NOMO-1 (cell line): Measurements from ENCODE around the gene LRRC38.
"Not testable (repeated sequence)": the region's sequence is repeated elsewhere in the genome, so short reads cannot be mapped to it uniquely, and the experiment has no call there.

Source experiments
- DNase-seq, 2 experiments: peaks; one replicate each; lab custom pipeline; 2025; ENCODE audit not compliant: unreplicated experiment in 2 of 2; lab: John Stamatoyannopoulos, UW

LRRC38 gene, protein sequence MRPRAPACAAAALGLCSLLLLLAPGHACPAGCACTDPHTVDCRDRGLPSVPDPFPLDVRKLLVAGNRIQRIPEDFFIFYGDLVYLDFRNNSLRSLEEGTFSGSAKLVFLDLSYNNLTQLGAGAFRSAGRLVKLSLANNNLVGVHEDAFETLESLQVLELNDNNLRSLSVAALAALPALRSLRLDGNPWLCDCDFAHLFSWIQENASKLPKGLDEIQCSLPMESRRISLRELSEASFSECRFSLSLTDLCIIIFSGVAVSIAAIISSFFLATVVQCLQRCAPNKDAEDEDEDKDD

GRCh38 chr1:13513895-13514546 lies at the start of gene LRRC38:
LRRC38 (minus strand) TSS chr1:13514003; CDS start chr1:13513593, 410 bp downstream.
- no peak for DNase-seq

DNA sequence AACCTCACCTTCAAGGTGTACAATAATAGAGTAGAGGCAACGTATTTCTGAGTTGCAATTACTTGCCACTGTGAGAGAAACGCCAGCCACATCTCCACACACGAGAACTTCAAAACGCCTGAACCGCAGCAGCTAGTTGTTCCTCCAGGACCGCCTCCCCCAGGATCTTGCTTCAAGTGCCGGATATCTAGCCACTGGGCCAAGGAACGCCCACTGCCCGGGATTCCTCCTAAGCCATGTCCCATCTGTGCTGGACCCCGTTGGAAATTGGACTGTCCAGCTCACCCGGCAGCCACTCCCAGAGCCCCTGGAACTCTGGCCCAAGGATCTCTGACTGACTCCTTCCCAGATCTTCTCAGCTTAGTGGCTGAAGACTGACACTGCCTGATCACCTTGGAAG lies 49.2 kb upstream of the LRRC38 start:
- DNase-seq, result not testable (repeated sequence)

GRCh38 chr1:13560541-13560940 lies 46.7 kb upstream of the LRRC38 start:
- no peak for DNase-seq

- DNase-seq, result no peak
Observed at GRCh38 chr1:13556224-13556764, 42.5 kb upstream of the LRRC38 start.

DNA sequence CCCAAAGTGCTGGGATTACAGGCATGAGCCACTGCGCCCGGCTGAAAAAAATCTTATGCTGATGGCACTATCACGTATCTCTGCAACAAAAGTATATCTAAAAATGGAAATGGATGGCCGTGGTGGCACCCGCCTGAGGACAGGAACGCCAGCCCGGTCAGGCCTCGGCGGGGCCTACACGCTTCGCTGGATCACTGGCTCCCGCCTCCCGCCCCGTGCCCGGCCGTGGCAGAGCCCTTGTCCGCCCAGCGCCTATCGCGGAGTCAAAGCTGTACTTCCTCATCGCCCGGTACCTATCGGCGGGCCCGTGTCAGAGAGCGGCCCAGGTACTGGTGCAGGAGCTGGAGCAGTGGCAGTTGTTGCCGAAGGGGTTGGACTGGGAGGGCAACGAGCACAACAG lies 41.0 kb upstream of the LRRC38 start:
- DNase-seq, result no peak

- DNase-seq, result no peak
Observed at GRCh38 chr1:13550663-13551062, 36.9 kb upstream of the LRRC38 start.

GRCh38 chr1:13549521-13549920 lies 35.7 kb upstream of the LRRC38 start:
- no peak for DNase-seq

- no peak for DNase-seq
Observed at GRCh38 chr1:13549021-13549420, 35.2 kb upstream of the LRRC38 start.

DNA sequence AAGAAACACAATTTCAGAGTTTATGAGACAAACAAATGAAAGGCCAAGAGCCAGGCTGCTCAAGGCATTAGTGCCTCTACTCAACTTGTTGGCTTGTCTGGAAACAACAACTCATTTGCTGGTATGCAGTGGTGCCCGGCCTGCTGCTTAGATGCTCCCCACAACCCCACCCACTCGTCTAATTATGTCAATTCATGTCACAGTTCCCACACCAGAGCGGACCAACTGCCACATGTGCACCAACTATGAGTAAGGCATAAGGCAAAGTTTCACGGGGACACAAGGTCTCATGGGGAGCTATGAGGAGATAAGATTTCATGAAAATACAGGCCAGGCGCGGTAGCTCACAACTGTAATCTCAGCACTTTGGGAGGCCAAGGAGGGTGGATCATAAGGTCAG lies 34.5 kb upstream of the LRRC38 start:
- DNase-seq, result no peak

DNA sequence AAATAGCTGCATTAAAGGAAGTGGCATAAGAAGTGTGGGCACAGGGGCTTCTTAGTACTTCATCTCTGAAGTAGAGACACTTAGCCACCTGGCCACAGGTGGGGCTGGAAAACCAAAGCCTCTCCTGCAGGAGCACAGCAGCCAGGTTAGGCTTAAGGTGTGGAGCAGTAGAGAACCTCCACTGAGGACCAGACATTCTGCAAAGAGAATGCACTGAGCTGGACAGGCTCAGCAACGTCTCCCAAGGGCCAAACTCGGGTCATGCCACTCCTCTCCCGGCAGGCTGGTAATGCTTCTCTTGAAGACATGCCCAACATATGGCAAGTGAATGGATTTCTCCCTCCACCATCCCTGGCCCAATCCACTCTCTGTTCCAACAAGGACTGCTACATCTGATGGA lies 33.0 kb upstream of the LRRC38 start:
- no peak for DNase-seq

GRCh38 chr1:13544221-13544556 lies 30.4 kb upstream of the LRRC38 start:
- DNase-seq, result no peak

- no peak for DNase-seq
Observed at GRCh38 chr1:13543451-13544220, 29.8 kb upstream of the LRRC38 start.

DNA sequence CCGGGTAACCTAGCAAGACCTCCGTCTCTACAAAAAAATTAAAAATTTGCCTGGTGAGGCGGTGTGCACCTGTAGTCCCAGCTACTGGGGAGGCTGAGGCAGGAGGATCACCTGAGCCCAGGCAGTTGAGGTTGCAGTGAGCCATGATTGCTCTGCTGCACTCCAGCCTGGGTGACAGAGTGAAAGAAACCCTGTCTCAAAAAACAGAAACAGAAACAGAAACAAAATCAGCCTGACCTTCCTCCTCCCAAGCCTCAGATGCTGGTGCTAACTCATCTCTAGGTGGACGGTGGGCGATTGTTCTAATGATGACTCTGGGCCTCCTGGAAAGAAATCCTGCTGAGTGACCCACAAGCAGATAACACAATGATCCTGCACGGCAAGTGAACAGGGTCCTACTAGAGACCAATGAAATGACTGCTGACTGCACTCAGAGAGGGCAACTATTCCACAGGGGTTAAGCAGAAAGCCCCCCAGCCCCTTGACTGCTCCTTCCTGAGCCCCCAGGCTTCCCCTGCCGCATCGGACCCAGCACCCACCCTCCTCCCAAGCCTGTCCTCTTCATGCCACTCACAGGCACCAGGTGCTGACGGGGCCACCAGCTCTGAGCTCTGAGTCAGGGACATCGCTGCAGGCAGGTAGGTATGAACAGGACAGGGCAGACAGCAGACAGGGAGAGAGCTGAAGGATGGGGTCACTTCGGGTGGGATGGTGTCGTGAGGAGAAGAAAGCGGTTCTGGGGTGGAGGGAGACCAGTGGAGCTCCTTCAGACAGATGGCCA lies 27.8 kb upstream of the LRRC38 start:
- DNase-seq, result no peak

DNA sequence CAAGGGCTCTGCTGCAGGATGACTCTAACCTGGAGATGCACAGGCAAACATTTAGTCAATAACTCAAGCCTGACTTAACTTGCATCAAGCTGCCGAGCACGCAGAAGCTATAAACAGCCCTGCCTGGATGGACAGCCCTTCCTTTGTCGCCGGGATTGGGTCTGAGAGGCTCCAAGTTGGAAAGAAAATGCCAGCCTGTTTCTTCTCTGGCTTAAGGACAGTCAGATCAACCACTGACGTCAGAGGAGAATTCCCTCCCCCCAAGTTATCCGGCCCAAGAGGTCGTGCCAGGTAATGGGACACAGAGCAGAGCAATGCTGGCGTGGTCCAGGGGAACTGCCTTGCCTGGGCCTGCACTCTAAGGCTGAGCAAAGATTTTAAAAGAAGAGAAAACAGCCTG lies 27.1 kb upstream of the LRRC38 start:
- no peak for DNase-seq

DNA sequence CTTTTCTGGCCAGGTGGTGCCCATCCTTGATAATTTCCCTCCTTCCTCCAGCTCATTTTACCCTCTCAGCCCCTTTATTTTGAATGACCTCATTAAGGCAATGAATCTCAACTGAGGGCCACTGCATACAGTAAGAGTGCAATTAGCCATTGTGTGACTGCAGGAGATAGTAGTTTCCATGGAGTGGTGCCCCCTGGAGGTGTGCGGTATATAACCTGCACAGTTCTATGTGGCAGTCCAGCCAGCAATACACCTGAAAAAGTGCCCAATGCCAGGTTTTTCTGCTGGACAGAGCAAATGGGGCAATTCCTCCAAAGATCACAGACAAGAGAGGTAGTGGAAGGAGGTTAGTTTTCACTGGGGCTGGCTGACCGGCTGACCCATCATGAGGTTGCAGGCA lies 25.9 kb upstream of the LRRC38 start:
- DNase-seq, result no peak

- DNase-seq, result no peak
Observed at GRCh38 chr1:13538832-13539231, 25.0 kb upstream of the LRRC38 start.

GRCh38 chr1:13536571-13536970 lies 22.8 kb upstream of the LRRC38 start:
- no peak for DNase-seq

DNA sequence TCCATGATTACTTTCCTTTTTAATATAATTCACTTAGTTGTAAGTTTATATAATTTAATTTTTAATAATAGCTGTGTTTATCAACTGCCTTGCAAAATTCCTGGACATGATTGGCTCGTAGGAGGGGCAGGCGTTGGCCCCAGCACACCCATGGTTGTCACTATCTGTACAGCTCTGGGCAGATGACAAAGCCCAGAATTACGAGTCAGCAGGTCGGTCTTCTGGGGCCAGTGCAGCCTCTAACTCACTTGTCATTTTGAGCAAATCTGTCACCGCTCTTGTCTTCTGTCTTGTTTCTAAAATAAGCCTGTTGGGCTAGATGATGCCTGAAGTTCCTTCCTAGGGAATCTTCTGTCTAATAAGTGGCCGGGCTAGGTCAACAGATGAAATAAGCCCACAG lies 21.4 kb upstream of the LRRC38 start:
- DNase-seq, result no peak

DNA sequence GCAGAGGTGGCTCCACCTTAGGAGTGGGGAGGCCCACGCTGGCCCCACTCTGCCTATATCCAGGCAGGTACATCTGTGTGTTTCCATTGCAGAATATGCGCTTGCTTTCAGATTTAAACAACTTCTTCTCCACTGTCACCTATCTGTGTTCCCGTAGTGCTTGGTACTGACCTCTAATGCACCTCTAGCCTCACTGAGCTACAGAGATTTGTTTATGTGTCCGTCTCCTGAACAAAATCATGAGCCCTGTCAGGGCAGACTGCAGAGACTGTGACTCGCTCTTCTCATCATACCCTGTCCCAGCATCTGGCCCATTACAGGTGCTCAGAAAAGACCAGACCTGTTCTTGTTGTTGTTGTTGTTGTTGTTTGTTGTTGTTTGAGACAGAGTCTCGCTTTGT lies 14.5 kb upstream of the LRRC38 start:
- DNase-seq, result no peak

DNA sequence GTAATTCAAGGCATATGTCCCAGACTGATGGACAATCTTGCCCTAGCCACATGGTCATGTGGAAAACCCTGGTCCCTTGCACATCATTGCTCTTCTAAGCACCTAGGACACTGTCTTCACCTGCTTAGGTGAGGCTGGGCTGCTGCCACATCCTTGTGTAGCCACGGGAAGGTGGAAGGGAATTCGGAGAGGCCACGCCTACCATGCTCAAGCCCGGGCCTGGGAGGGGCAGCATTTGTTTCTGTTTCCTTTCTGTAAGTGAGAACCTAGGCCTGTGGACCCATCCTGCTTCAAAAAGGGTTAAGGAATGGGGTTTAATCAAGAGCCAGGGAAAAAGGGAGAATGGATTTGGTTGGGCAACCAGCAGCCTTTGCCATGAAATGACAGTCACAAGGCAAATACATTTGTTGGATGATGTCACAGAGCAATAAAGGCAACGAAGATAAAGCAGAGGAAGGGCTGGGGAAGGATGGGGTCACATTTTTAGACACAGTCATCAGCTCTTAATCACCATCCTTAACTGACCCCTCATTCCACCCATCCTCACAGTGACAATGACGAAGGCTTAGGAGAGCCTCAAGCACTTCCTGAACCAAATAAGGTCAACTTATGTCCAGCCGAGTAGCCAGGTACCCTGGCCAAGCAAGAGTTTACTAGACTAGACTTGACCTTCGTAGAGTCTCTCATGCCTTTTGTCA lies 10.1 kb upstream of the LRRC38 start:
- no peak for DNase-seq
